DMS53 treated with DMSO at 0.1 percent for 48 hours (cell line): ENCODE data around the gene FGF14.
A peak's percentile ranks its signal among the peaks of the same experiment; 100 is the strongest.

ENCODE experiments used
- DNase-seq: peaks from one replicate; lab custom pipeline; 2025; ENCODE audit not compliant: unreplicated experiment; lab: John Stamatoyannopoulos, UW

FGF14 gene

GRCh38 chr13:101941095-101941783 is 460.6 kb downstream of the FGF14 start:
- no peak for DNase-seq

- no peak for DNase-seq
Observed at GRCh38 chr13:101939370-101939769, 462.5 kb downstream of the FGF14 start.

GRCh38 chr13:101935828-101936227 is 466.0 kb downstream of the FGF14 start:
- no peak for DNase-seq

GRCh38 chr13:101931186-101931585 is 470.7 kb downstream of the FGF14 start:
- no peak for DNase-seq

- no peak for DNase-seq
Observed at GRCh38 chr13:101930331-101930730, 471.5 kb downstream of the FGF14 start.

- DNase-seq = no peak
Observed at GRCh38 chr13:101925731-101926130, 476.1 kb downstream of the FGF14 start.

- no peak for DNase-seq
Observed at GRCh38 chr13:101919541-101920181, 482.2 kb downstream of the FGF14 start.

GRCh38 chr13:101917833-101918661 is 483.8 kb downstream of the FGF14 start:
- DNase-seq = peak; percentile 44

GRCh38 chr13:101917475-101917810 is 484.4 kb downstream of the FGF14 start:
- no peak for DNase-seq

- no peak for DNase-seq
Observed at GRCh38 chr13:101916775-101917474, 484.9 kb downstream of the FGF14 start.

- no peak for DNase-seq
Observed at GRCh38 chr13:101916108-101916774, 485.6 kb downstream of the FGF14 start.

GRCh38 chr13:101915755-101916107 is 486.1 kb downstream of the FGF14 start:
- no peak for DNase-seq

GRCh38 chr13:101915331-101915730 is 486.5 kb downstream of the FGF14 start:
- peak; percentile 15 for DNase-seq

GRCh38 chr13:101911752-101912151 is 490.1 kb downstream of the FGF14 start:
- DNase-seq = no peak

- DNase-seq = no peak
Observed at GRCh38 chr13:101903890-101904289, 498.0 kb downstream of the FGF14 start.

- no peak for DNase-seq
Observed at GRCh38 chr13:101898676-101899075, 503.2 kb downstream of the FGF14 start.

GRCh38 chr13:101896541-101896940 is 505.3 kb downstream of the FGF14 start:
- DNase-seq = no peak

- no peak for DNase-seq
Observed at GRCh38 chr13:101893021-101893420, 508.8 kb downstream of the FGF14 start.

- DNase-seq = no peak
Observed at GRCh38 chr13:101892296-101892695, 509.6 kb downstream of the FGF14 start.

GRCh38 chr13:101881593-101881992 is 520.3 kb downstream of the FGF14 start:
- DNase-seq = no peak

- no peak for DNase-seq
Observed at GRCh38 chr13:101880581-101880980, 521.3 kb downstream of the FGF14 start.
